ENCODE measurements around the gene SH3PXD2A.
"Not testable (repeated sequence)": the region's sequence is repeated elsewhere in the genome, so short reads cannot be mapped to it uniquely, and the experiment has no call there.

Gene SH3PXD2A

GRCh38 chr10:103612462-103613365, 242.7 kb downstream of the SH3PXD2A start:
- DNase-seq (ENCODE audit: low read depth in 3 of 3, low spot score in 1 of 3) = no peak

GRCh38 chr10:103610921-103611511, 244.4 kb downstream of the SH3PXD2A start:
- no peak for DNase-seq (ENCODE audit: low read depth in 3 of 3, low spot score in 1 of 3)

- no peak for DNase-seq (ENCODE audit: low read depth in 3 of 3, low spot score in 1 of 3)
Observed at GRCh38 chr10:103610083-103610472, 245.3 kb downstream of the SH3PXD2A start.

GRCh38 chr10:103609231-103610082, 245.9 kb downstream of the SH3PXD2A start:
- DNase-seq (ENCODE audit: low read depth in 3 of 3, low spot score in 1 of 3) = no peak

- not testable (repeated sequence) for DNase-seq (ENCODE audit: low read depth in 3 of 3, low spot score in 1 of 3)
Observed at GRCh38 chr10:103608056-103608455, 247.3 kb downstream of the SH3PXD2A start.

- DNase-seq (ENCODE audit: low read depth in 3 of 3, low spot score in 1 of 3) = not testable (repeated sequence)
Observed at GRCh38 chr10:103607051-103607450, 248.3 kb downstream of the SH3PXD2A start.

- not testable (repeated sequence) for DNase-seq (ENCODE audit: low read depth in 3 of 3, low spot score in 1 of 3)
Observed at GRCh38 chr10:103606097-103606438, 249.3 kb downstream of the SH3PXD2A start.

- DNase-seq (ENCODE audit: low read depth in 3 of 3, low spot score in 1 of 3) = peak in 1 of 3 donors; percentile 17
Observed at GRCh38 chr10:103605359-103606096, 249.8 kb downstream of the SH3PXD2A start.

- DNase-seq (ENCODE audit: low read depth in 3 of 3, low spot score in 1 of 3) = no peak
Observed at GRCh38 chr10:103603382-103603781, 252.0 kb downstream of the SH3PXD2A start.

GRCh38 chr10:103602852-103603155, 252.6 kb downstream of the SH3PXD2A start:
- no peak for DNase-seq (ENCODE audit: low read depth in 3 of 3, low spot score in 1 of 3)

GRCh38 chr10:103602028-103602851, 253.1 kb downstream of the SH3PXD2A start:
- DNase-seq (ENCODE audit: low read depth in 3 of 3, low spot score in 1 of 3) = no peak

- DNase-seq (ENCODE audit: low read depth in 3 of 3, low spot score in 1 of 3) = no peak
Observed at GRCh38 chr10:103600956-103601569, 254.3 kb downstream of the SH3PXD2A start.

GRCh38 chr10:103600325-103600724, 255.1 kb downstream of the SH3PXD2A start:
- DNase-seq (ENCODE audit: low read depth in 3 of 3, low spot score in 1 of 3) = no peak

GRCh38 chr10:103599907-103600306, 255.5 kb downstream of the SH3PXD2A start:
- no peak for DNase-seq (ENCODE audit: low read depth in 3 of 3, low spot score in 1 of 3)

GRCh38 chr10:103599211-103599610, 256.2 kb downstream of the SH3PXD2A start:
- no peak for DNase-seq (ENCODE audit: low read depth in 3 of 3, low spot score in 1 of 3)

GRCh38 chr10:103598654-103599115, 256.7 kb downstream of the SH3PXD2A start:
- no peak for DNase-seq (ENCODE audit: low read depth in 3 of 3, low spot score in 1 of 3)

- DNase-seq (ENCODE audit: low read depth in 3 of 3, low spot score in 1 of 3) = no peak
Observed at GRCh38 chr10:103597003-103597402, 258.4 kb downstream of the SH3PXD2A start.

GRCh38 chr10:103595933-103596726, 259.2 kb downstream of the SH3PXD2A start:
- DNase-seq (ENCODE audit: low read depth in 3 of 3, low spot score in 1 of 3) = no peak

- DNase-seq (ENCODE audit: low read depth in 3 of 3, low spot score in 1 of 3) = no peak
Observed at GRCh38 chr10:103593022-103593570, 262.3 kb downstream of the SH3PXD2A start.
